Muscle layer of duodenum (tissue), 2 donors: Measurements from ENCODE around the gene MPZL3.

Experiments used
- H3K27ac ChIP-seq: one replicate; pipeline ENCODE4 v1.7.0; 2013; ENCODE audit warnings: mild to moderate bottlenecking, low read length
- H3K27me3 ChIP-seq: one replicate; pipeline ENCODE4 v1.7.0; 2013; ENCODE audit warnings: low read depth, mild to moderate bottlenecking, control low read depth, low read length
- H3K36me3 ChIP-seq, 2 donors: one replicate each; pipeline ENCODE4 v1.7.0; 2013; ENCODE audit warnings: low read length in 2 of 2, control low read depth in 1 of 2, mild to moderate bottlenecking in 1 of 2; ENCODE audit not compliant: insufficient read depth in 2 of 2, control insufficient read depth in 1 of 2
- H3K4me1 ChIP-seq, 2 donors: one replicate each; pipeline ENCODE4 v1.7.0; 2013; ENCODE audit warnings: low read length in 2 of 2, mild to moderate bottlenecking in 2 of 2, control low read depth in 1 of 2, moderate library complexity in 1 of 2; ENCODE audit not compliant: insufficient read depth in 2 of 2, control insufficient read depth in 1 of 2
- H3K4me3 ChIP-seq, 2 donors: one replicate each; pipeline ENCODE4 v1.7.0; 2013; ENCODE audit warnings: low read length in 2 of 2, low read depth in 1 of 2, mild to moderate bottlenecking in 1 of 2
- H3K9me3 ChIP-seq, 2 donors: one replicate each; pipeline ENCODE4 v1.7.0; 2013; ENCODE audit warnings: low read length in 2 of 2, control low read depth in 1 of 2, mild to moderate bottlenecking in 1 of 2; ENCODE audit not compliant: control insufficient read depth in 1 of 2
- donor health status: healthy.

Gene MPZL3

DNA sequence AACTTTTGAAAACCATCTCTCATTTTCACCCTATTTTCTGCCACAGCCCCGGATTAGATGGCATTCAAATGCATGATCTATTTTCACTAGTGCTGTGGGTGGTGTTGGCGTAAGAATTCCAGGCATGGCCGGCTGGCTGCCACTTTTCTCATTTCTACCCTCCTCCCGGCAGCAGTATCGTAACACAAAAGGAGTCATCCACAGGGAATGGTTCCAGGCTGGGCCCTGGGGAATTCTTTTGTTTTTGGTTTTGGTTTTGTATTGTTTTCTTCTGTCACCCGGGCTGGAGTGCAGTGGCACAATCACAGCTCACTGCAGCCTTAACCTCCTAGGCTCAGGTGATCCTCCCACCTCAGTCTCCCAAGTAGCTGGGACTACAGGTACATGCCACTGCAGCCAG lies 41.2 kb downstream of the MPZL3 start:
- Histone ChIP-seq H3K4me1 (peaks cover 0 to 22% of the 10 kb centered on the region in 2 donors), H3K9me3 (no peaks in the 10 kb centered on the region), H3K27me3 (no peaks in the 10 kb centered on the region), H3K36me3 (no peaks in the 10 kb centered on the region), H3K27ac (no peak overlapping the region), H3K4me3 (no peak overlapping the region)

DNA sequence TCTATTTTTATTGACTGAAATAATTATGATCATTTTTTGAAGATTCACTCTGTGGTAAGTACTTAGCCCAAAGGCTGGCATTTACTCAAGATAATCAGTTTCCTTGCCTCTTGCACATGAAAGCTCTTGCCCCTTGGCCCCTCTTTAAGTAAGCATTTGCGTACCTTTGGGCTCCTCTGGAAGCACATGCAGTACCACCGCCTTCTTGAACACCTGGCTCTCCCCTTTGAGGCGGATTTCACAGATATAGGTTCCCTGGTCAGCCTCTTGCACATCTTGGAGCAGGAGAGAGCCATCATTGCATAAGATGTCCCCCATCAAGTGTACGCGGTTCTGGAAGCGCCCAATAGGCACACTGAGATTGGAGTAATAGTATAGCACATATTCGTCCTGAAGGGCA lies 41.8 kb downstream of the MPZL3 start:
- H3K9me3 ChIP-seq, result no peaks in the 10 kb centered on the region
- peaks cover 0 to 26% of the 10 kb centered on the region in 2 donors for H3K4me1 ChIP-seq
- H3K4me3 ChIP-seq, result no peak overlapping the region
- H3K36me3 ChIP-seq, result no peaks in the 10 kb centered on the region
- no peaks in the 10 kb centered on the region for H3K27me3 ChIP-seq
- H3K27ac ChIP-seq, result no peak overlapping the region

DNA sequence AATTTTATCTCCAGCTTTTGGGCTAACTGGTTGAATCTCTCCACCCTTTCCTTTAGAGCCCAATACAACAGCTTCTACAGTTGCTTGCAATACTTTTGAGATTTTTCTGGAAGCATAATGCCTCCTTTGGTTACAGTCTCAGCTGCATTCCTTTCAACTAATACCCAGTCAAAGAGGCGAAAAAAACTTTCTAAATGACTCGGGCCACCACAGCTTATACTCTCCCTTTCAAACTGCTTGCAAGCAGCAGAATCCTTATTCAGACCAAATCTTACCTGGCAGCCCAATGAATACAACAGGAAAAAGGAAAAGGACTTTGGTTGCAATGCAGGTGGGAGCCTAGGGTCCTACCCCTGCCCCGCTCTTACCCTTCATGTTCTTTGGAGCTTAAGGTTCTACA lies 43.1 kb downstream of the MPZL3 start:
- Histone ChIP-seq H3K27ac (no peak overlapping the region), H3K9me3 (no peaks in the 10 kb centered on the region), H3K4me1 (peaks cover 0 to 26% of the 10 kb centered on the region in 2 donors), H3K4me3 (no peak overlapping the region), H3K27me3 (no peaks in the 10 kb centered on the region), H3K36me3 (no peaks in the 10 kb centered on the region)

DNA sequence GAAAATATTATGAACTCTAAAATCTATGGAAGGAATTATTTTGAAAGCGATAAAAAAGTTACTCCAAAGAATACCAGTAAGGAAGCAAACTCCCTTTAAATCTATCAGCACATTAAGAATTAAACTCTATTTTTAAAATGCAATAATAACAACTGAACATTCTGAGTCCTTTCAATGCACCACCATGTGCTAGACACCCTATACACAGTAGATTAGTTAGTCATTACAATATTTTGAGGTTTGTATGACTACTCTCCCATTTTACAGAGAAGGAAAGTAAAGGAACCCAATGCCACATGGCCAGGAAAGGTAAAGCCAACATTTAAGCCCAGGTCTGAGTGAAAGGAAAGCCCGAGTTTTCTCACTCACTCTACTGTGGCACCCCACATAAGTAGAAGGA lies 45.1 kb downstream of the MPZL3 start:
- H3K4me1 ChIP-seq, result peaks cover 0 to 16% of the 10 kb centered on the region in 2 donors
- no peaks in the 10 kb centered on the region for H3K27me3 ChIP-seq
- H3K4me3 ChIP-seq, result no peak overlapping the region
- no peak overlapping the region for H3K27ac ChIP-seq
- no peaks in the 10 kb centered on the region for H3K36me3 ChIP-seq
- H3K9me3 ChIP-seq, result no peaks in the 10 kb centered on the region

DNA sequence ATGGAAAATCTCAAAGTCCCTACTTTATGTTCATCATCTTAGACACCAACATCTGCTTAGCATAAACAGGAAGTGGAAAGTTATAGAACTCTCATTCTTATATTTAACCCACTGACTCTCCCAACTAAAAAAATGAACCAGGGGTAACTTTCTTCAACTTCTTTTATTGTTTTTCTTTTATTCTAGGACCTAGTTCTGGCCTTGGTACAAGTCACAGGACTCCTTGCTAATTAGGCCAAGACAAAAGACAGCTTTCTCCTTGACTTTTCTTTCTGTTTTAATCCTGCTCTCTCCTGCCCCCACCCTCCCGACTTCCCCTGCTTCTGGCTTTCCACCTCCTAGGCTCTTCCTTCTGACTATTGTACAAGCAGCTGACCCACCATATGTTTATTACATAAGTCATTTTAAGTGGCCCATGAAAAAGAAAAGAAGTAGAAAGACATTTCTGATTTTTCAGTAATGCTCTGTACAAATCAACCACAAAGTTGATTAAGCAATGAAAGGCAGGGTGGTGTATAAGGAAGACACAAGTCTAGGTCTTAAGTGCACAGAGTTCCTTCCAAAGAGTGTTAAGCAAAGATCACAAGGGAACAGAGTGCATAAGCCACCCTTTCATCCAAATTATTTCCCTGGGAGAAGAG lies 45.7 kb downstream of the MPZL3 start:
- Histone ChIP-seq H3K27ac (peak overlapping the region; percentile 47), H3K36me3 (no peaks in the 10 kb centered on the region), H3K9me3 (no peaks in the 10 kb centered on the region), H3K4me1 (peaks cover 0 to 19% of the 10 kb centered on the region in 2 donors), H3K4me3 (no peak overlapping the region), H3K27me3 (no peaks in the 10 kb centered on the region)

DNA sequence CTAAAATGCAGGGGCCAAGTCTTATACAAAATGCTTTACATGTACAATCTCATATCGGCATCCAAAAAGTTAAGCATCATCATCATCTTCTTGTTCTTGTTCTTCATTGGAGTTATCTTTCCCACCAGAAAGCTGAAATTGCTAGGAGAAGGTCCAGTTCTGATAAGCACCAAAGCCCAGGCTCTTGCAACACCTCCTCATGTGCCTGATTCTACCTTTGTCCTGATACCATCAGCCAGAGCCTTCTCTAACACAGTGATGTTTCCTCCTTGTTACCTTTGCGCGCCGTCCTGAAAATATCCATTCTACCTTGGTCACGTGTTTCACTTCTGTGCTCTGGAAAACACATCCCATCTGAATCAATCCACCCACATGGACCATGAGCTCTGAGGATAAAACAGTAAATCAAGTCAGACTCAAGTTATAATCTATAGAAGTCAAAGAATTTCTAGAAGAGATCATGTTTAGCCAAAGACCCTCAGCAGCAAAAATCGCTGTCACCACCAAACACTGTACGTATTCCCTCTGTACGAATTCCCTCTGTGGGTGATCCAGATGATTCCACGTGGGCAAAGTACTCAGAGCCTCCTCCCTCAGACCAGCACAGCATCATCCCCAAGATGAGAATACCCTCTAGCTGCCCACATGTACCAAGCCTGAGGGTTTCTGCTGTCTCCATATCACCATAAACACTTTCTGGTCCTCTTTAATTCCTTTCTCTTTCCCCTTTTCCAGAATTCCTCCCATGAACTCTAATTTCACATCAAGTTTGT lies 46.4 kb downstream of the MPZL3 start:
- Histone ChIP-seq H3K4me1 (peaks cover 0 to 19% of the 10 kb centered on the region in 2 donors), H3K9me3 (no peaks in the 10 kb centered on the region), H3K36me3 (no peaks in the 10 kb centered on the region), H3K27ac (peak overlapping the region; percentile 47), H3K27me3 (no peaks in the 10 kb centered on the region), H3K4me3 (no peak overlapping the region)

DNA sequence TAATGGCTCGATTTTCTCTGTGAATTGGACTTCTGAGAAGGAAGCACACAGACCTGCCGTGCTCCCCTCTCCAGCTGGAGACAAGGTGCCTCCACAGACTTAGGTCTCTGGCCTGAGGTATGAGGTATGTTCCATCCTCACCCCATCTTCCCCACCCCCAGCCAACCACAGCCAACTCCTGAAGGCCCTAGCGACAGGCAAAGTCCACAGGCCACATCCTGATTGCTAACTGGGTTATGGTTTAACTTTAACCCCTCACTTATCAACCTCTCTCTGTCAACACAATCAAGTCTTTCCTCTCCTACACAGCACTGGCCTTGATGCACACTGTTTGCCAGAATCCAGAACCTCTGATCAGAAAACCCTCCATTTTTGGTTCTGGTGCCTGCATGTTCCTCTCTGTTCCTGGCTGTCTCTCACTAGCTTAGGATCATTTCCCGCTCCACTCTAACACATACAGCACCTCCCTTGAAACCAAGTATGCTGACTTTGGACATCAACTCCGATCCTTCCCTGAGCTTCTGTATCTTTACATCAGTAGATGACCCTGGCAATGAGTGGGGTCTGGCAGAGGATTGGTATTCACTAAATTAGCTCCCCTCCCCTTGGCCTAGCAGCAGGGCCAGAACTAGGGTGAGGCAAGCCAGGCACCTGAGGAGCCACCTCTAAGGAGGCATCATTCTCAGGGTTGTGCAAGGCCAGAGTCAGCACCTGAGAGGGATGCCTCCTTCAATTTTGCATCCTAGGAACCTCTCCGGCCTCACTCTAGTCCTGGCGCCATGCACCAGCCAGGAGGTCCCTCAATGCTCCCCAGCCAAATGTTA lies 49.4 kb downstream of the MPZL3 start:
- H3K36me3 ChIP-seq, result no peaks in the 10 kb centered on the region
- peak overlapping the region; percentile 19 for H3K27ac ChIP-seq
- no peaks in the 10 kb centered on the region for H3K9me3 ChIP-seq
- peaks cover 0 to 19% of the 10 kb centered on the region in 2 donors for H3K4me1 ChIP-seq
- H3K27me3 ChIP-seq, result no peaks in the 10 kb centered on the region
- no peak overlapping the region for H3K4me3 ChIP-seq

DNA sequence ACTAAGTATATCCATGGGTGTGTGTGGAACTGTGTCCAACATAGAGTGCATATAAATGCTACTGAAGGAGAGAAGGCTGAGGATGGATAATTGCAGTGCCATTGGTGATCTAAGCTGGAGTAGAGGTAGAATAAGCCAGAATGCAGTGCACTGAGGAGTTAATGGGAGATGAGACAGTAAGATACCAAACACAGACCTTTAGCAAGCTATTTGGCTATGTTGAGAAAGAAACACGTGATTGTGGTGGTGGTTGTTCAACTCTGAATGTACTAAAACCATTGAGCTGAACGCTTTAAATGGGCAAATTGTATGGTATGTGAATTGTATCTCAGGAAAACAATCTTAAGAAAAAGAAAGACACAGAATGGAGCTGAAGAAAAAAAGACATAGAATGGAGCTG lies 50.2 kb downstream of the MPZL3 start:
- Histone ChIP-seq H3K36me3 (no peaks in the 10 kb centered on the region), H3K27me3 (no peaks in the 10 kb centered on the region), H3K9me3 (no peaks in the 10 kb centered on the region), H3K27ac (peak overlapping the region; percentile 19), H3K4me1 (peaks cover 0 to 17% of the 10 kb centered on the region in 2 donors), H3K4me3 (no peak overlapping the region)

DNA sequence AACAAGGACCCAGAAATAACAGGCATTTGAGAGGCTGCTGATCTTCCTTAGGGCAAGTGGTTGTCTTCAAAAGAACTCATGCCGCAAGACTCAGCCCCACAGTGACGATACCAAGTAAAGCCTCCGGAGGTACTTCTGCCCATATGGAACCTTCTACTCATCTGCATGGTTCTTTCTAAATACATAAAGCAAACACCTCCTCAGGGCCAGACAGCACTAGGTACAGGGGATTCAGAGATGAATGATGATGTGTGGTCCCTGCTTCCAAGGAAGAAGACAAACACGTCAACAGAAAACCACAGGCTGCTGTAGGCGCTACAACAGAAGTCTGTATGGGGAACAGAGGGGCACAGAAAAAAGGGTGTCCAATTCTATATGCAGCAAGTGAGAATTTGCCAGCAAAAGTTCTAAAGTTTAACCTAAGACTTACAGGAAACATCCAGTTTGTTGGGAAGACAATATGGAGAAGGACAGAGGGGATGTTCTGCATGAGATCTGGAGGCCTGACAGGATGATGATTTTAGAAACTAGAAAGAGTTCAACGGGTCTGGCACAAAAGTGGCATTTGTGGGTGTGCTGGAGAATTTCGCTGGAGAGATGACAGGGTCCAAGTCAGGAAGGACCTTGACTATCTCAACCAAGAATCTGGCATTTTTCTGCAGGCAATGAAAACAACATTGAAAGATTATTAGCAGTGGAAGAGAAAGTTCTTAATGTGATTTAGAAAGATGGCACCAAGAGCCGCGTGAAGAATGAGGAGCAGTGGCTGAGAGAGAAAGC lies 51.1 kb downstream of the MPZL3 start:
- Histone ChIP-seq H3K9me3 (no peaks in the 10 kb centered on the region), H3K4me1 (peaks cover 0 to 8% of the 10 kb centered on the region in 2 donors), H3K27me3 (no peaks in the 10 kb centered on the region), H3K36me3 (no peaks in the 10 kb centered on the region), H3K4me3 (no peak overlapping the region), H3K27ac (no peak overlapping the region)

DNA sequence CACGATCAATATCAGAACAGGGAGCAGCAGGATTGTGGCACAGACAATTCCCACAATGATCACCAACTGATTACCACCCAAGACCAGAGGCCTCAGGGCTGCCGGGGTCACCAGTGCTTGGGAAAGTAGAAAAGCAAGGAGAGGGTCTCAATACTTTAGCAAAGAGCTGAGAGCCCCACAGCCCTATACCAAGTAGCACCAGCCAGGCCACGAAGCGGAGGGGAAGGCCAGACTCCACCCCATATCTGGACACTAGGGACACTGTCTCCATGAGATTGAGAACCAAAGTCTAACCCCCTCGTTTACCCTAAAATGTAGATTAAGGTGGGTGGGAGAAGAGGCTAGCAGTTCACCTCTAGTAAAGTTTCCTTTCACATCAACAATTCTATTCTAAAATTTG lies 51.7 kb downstream of the MPZL3 start:
- Histone ChIP-seq H3K4me1 (peaks cover under 1 to 4% of the 10 kb centered on the region in 2 donors), H3K27me3 (no peaks in the 10 kb centered on the region), H3K9me3 (no peaks in the 10 kb centered on the region), H3K27ac (no peak overlapping the region), H3K4me3 (no peak overlapping the region), H3K36me3 (no peaks in the 10 kb centered on the region)

DNA sequence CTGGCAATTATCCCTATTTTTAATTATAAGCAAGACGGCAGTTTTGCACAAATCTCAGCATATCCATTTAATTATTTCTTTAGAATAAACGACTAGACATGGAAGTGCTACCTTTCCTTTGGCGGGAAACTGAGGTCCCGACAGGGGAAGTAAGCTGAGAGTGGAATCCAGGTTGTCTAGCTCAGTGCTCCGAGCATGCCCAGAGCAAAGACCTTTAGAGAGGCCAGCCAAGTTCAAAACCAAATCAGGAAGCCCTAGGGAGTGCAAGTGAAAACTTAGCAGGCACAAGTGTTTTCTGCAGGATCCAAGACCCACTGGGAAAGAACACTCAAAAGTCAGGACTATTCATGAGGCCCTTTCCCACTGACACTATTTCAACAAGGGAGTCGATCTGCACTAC lies 53.0 kb downstream of the MPZL3 start:
- H3K4me1 ChIP-seq, result peaks cover 14% of the 10 kb centered on the region in 2 donors
- no peak overlapping the region for H3K4me3 ChIP-seq
- H3K27ac ChIP-seq, result no peak overlapping the region
- no peaks in the 10 kb centered on the region for H3K36me3 ChIP-seq
- H3K9me3 ChIP-seq, result no peaks in the 10 kb centered on the region
- no peaks in the 10 kb centered on the region for H3K27me3 ChIP-seq
